Endothelial cell of umbilical vein (primary cell): Measurements from ENCODE around the gene LMTK3. TPM values are rescaled to one million over a fixed set of nuclear protein-coding genes. Genes with fewer than 3 reads are reported as not detected.

Experiments
- BruUV-seq: library from RNA; stranded (reverse); fragments of 400-500 nt; replicated peaks from 2 replicates; lab custom pipeline; 2021; lab: Mats Ljungman, UMichigan
- CTCF ChIA-PET: fragments of 300-600, 350-600 bp; sonication (Branson Sonifier 250); formaldehyde crosslinking; loops from one replicate; lab custom pipeline; 2021; ENCODE audit warnings: antibody characterized with exemption, inconsistent platforms; lab: Charles Lee
- POLR2A ChIA-PET: fragments of 300-600, 350-600 bp; sonication (Branson Sonifier 250); formaldehyde crosslinking; loops from one replicate; lab custom pipeline; 2021; ENCODE audit warnings: antibody characterized with exemption, inconsistent platforms; lab: Charles Lee
- DNase-seq: peaks from one replicate; pipeline ENCODE4 v3.0.0-alpha.2; 2011; ENCODE audit warnings: low read depth, low spot score
- FAIRE-seq: peaks from 2 replicates; lab custom pipeline; 2011; peaks lifted over from hg19 to GRCh38; lab: Jason Lieb, UNC
- H2AFZ ChIP-seq: 2 replicates; pipeline ENCODE4 v1.6.0; 2012; ENCODE audit warnings: low read depth, low read length, control low read depth, inconsistent platforms
- H3K27ac ChIP-seq: 2 replicates; pipeline ENCODE4 v1.5.1; 2011; ENCODE audit warnings: low read depth, mild to moderate bottlenecking, control low read depth, low read length, moderate library complexity; ENCODE audit not compliant: insufficient read depth
- H3K27me3 ChIP-seq, 2 experiments: 2 replicates each; pipeline versions ENCODE4 v1.6.0 to v1.6.1; 2011; ENCODE audit warnings: low read length in 2 of 2, mixed read lengths in 1 of 2; ENCODE audit not compliant: control insufficient read depth in 2 of 2, insufficient read depth in 2 of 2
- H3K36me3 ChIP-seq, 2 experiments: 2 replicates in 1 of 2; 3 replicates in 1 of 2; pipeline ENCODE4 v1.5.1; 2011; ENCODE audit warnings: low read length in 2 of 2, mild to moderate bottlenecking in 1 of 2, moderate library complexity in 1 of 2; ENCODE audit not compliant: control insufficient read depth in 2 of 2, insufficient read depth in 2 of 2; ENCODE audit errors: extremely low read depth in 1 of 2
- H3K4me1 ChIP-seq: 3 replicates; pipeline ENCODE4 v1.5.1; 2011; ENCODE audit warnings: mild to moderate bottlenecking, low read length; ENCODE audit not compliant: control insufficient read depth, insufficient read depth; ENCODE audit errors: extremely low read depth
- H3K4me2 ChIP-seq: 2 replicates; pipeline ENCODE4 v1.6.1; 2011; ENCODE audit warnings: low read length, control low read depth, mixed read lengths; ENCODE audit not compliant: insufficient read depth
- H3K4me3 ChIP-seq, 3 experiments: fragments of 200-600 bp in 1 of 3; sonication (generic), shearing (Covaris generic) in 1 of 3; replicated peaks in 1 of 3; 2 replicates each; pipeline ENCODE4 v1.5.1; 2011 to 2016; ENCODE audit warnings: control low read depth in 3 of 3, low read length in 3 of 3, mild to moderate bottlenecking in 2 of 3, inconsistent platforms in 1 of 3, low read depth in 1 of 3, moderate library complexity in 1 of 3; ENCODE audit not compliant: insufficient read depth in 1 of 3
- H3K79me2 ChIP-seq: 2 replicates; pipeline ENCODE4 v1.6.0; 2012; ENCODE audit warnings: low read length, inconsistent platforms; ENCODE audit not compliant: control insufficient read depth, insufficient read depth
- H3K9ac ChIP-seq: replicated peaks from 2 replicates; pipeline ENCODE3; 2011; ENCODE audit warnings: low read length, control low read depth; ENCODE audit not compliant: insufficient read depth; ENCODE audit errors: extremely low read depth
- H3K9me1 ChIP-seq: replicated peaks from 3 replicates; pipeline ENCODE4 v1.6.0; 2011; ENCODE audit warnings: mild to moderate bottlenecking, low read length; ENCODE audit not compliant: control insufficient read depth, insufficient read depth; ENCODE audit errors: extremely low read depth
- H3K9me3 ChIP-seq: replicated peaks from 2 replicates; pipeline ENCODE4 v1.5.1; 2012; ENCODE audit warnings: low read length, inconsistent platforms; ENCODE audit not compliant: control insufficient read depth, insufficient read depth
- H4K20me1 ChIP-seq: replicated peaks from 2 replicates; pipeline ENCODE3; 2011; ENCODE audit warnings: mild to moderate bottlenecking, low read length; ENCODE audit not compliant: control insufficient read depth, insufficient read depth; ENCODE audit errors: extremely low read depth
- EZH2 ChIP-seq: IDR thresholded peaks from 2 replicates; pipeline ENCODE4 v1.6.1; 2012; ENCODE audit warnings: borderline replicate concordance, low read depth, mild to moderate bottlenecking, moderate library complexity, low read length, inconsistent platforms; ENCODE audit not compliant: severe bottlenecking
- FOS ChIP-seq: IDR thresholded peaks from 2 replicates; pipeline ENCODE4 v1.6.1; 2011; ENCODE audit warnings: mild to moderate bottlenecking, low read length, moderate library complexity, borderline replicate concordance; ENCODE audit not compliant: insufficient read depth
- JUN ChIP-seq: IDR thresholded peaks from 2 replicates; pipeline ENCODE4 v1.6.1; 2011; ENCODE audit warnings: borderline replicate concordance, low read depth; ENCODE audit not compliant: insufficient read length, insufficient read depth
- MYC ChIP-seq: IDR thresholded peaks from one replicate; pipeline ENCODE4 v1.6.1; 2011; ENCODE audit warnings: mild to moderate bottlenecking, low read depth, low read length
- dilution Hi-C: fragments of 300-500 bp; cut with MboI; formaldehyde crosslinking; loops from one replicate; pipeline ENCODE4 v1.15.0; 2019; ENCODE audit warnings: low sequenced_read_pairs; ENCODE audit not compliant: extremely low pct_ligation_motif_present
- intact Hi-C: fragments of 100-400 bp; cut with micrococcal nuclease; formaldehyde crosslinking; loops from one replicate; pipeline ENCODE4 v1.10.0; 2022
- polyA plus RNA-seq, 4 experiments: library from polyadenylated mRNA; depleted of rRNA in 3 of 4; stranded (reverse) in 3 of 4; unstranded in 1 of 4; fragments of >200 nt; gene quantifications; 2 replicates each; pipeline versions ENCODE4 v1.2.1 to v1.2.3, GENCODE V29; 2011 to 2012; ENCODE audit warnings: missing spikeins in 1 of 4
- total RNA-seq: library from RNA; stranded (reverse); gene quantifications from 2 replicates; pipeline ENCODE4 v1.2.3, GENCODE V29; 2021
- TF ChIP-seq, protein P1 (sequence below): IDR thresholded peaks from 2 replicates; pipeline ENCODE4 v1.6.1; 2011; ENCODE audit not compliant: insufficient read depth, insufficient read length
- TF ChIP-seq, protein P2 (sequence below), 2 donors: IDR thresholded peaks; 1 replicate in 1 of 2; 2 replicates in 1 of 2; pipeline ENCODE4 v1.5.1; 2011; ENCODE audit warnings: low read length in 2 of 2, mild to moderate bottlenecking in 2 of 2, moderate library complexity in 2 of 2, control low read depth in 1 of 2, inconsistent platforms in 1 of 2, low read depth in 1 of 2; ENCODE audit not compliant: insufficient read depth in 1 of 2; ENCODE audit errors: extremely low read depth in 1 of 2

The LMTK3 gene
- total and polyA plus RNA-seq, 2 donors (not counting 3 experiments of a cell fraction or from before 2014, with no cell fraction given) = 0.11 to 0.14 TPM

- intact Hi-C loops (no loop called here), dilution Hi-C loops (no loop called here)
- no TSS peak for BruUV-seq
- Histone ChIP-seq H3K27ac (no peak overlapping the region), H4K20me1 (no peaks in the 10 kb centered on the region), H3K9me3 (no peaks in the 10 kb centered on the region), H3K9me1 (no peaks in the 10 kb centered on the region), H3K4me3 (peak overlapping the region in 1 of 3 experiments; percentile 50), H3K9ac (no peak overlapping the region), H2AFZ (no peak overlapping the region), H3K4me2 (peak overlapping the region; percentile 59), H3K27me3 (peaks cover 12 to 14% of the 10 kb centered on the region in 2 experiments), H3K79me2 (no peaks in the 10 kb centered on the region), H3K36me3 (no peaks in the 10 kb centered on the region), H3K4me1 (no peaks in the 10 kb centered on the region)
- POLR2A ChIA-PET = no interaction called here
- CTCF ChIA-PET = interaction anchor here (0.9 to 2.5 kb wide), 3 partner anchors 14 to 72 kb away, joined by 3 to 16 read pairs (median 3); no protein-coding TSS in a partner anchor
- TF ChIP-seq FOS = no peak
- peak; percentile 57 for TF ChIP-seq EZH2
- FAIRE-seq = no peak
- no peak for DNase-seq
Observed at GRCh38 chr19:48512504-48513288, 1.1 kb upstream of the LMTK3 start.

- H4K20me1 ChIP-seq = no peaks in the 10 kb centered on the region
- H3K9ac ChIP-seq = no peak overlapping the region
- peaks cover 12 to 14% of the 10 kb centered on the region in 2 experiments for H3K27me3 ChIP-seq
- intact Hi-C loops = no loop called here
- H3K79me2 ChIP-seq = no peaks in the 10 kb centered on the region
- DNase-seq (no peak), FAIRE-seq (no peak)
- H3K4me3 ChIP-seq = no peak overlapping the region
- H3K4me1 ChIP-seq = no peaks in the 10 kb centered on the region
- ChIA-PET CTCF (interaction anchor here (8.3 kb wide), 1 partner anchor 73 kb away, joined by 507 read pairs; no protein-coding TSS in a partner anchor), POLR2A (no interaction called here)
- H3K27ac ChIP-seq = no peak overlapping the region
- no peak overlapping the region for H2AFZ ChIP-seq
- no peaks in the 10 kb centered on the region for H3K9me1 ChIP-seq
- BruUV-seq = no TSS peak
- no peaks in the 10 kb centered on the region for H3K36me3 ChIP-seq
- dilution Hi-C loops = no loop called here
- H3K4me2 ChIP-seq = no peak overlapping the region
- no peaks in the 10 kb centered on the region for H3K9me3 ChIP-seq
- TF ChIP-seq JUN = no peak
- no peak for TF ChIP-seq MYC
- TF ChIP-seq, protein P1, sequence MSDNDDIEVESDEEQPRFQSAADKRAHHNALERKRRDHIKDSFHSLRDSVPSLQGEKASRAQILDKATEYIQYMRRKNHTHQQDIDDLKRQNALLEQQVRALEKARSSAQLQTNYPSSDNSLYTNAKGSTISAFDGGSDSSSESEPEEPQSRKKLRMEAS = no peak
- TF ChIP-seq, protein P2, sequence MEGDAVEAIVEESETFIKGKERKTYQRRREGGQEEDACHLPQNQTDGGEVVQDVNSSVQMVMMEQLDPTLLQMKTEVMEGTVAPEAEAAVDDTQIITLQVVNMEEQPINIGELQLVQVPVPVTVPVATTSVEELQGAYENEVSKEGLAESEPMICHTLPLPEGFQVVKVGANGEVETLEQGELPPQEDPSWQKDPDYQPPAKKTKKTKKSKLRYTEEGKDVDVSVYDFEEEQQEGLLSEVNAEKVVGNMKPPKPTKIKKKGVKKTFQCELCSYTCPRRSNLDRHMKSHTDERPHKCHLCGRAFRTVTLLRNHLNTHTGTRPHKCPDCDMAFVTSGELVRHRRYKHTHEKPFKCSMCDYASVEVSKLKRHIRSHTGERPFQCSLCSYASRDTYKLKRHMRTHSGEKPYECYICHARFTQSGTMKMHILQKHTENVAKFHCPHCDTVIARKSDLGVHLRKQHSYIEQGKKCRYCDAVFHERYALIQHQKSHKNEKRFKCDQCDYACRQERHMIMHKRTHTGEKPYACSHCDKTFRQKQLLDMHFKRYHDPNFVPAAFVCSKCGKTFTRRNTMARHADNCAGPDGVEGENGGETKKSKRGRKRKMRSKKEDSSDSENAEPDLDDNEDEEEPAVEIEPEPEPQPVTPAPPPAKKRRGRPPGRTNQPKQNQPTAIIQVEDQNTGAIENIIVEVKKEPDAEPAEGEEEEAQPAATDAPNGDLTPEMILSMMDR (IDR thresholded peaks at IDR 0.05; ENCODE audit: extremely low read depth in 1 of 2, insufficient read depth in 1 of 2, low read depth in 1 of 2, low read length in 2 of 2) = no peak
Observed at GRCh38 chr19:48511321-48511731, 309 bp downstream of the LMTK3 start.
